SK-N-SH treated with all-trans-retinoic acid at 6 μM for 48 hours (cell line): ENCODE data around the gene METTL1.
A peak's percentile ranks its signal among the peaks of the same experiment; 100 is the strongest.

ENCODE experiments used
- ATAC-seq: fragments of 200-7000 bp; cut with Tn5 transposase; 3 replicates; pipeline ENCODE4 v1.9.1; 2020; ENCODE audit warnings: mild to moderate bottlenecking, moderate library complexity
- CREB5 ChIP-seq: fragments of 250-450 bp; sonication (Bioruptor Pico); IDR thresholded peaks from 2 replicates; pipeline ENCODE4 v1.5.1; 2020; ENCODE audit warnings: low read depth, mild to moderate bottlenecking, moderate library complexity
- CSDC2 ChIP-seq: fragments of 250-450 bp; sonication (Bioruptor Pico); IDR thresholded peaks from 2 replicates; pipeline ENCODE4 v1.5.0; 2020; ENCODE audit warnings: mild to moderate bottlenecking, moderate library complexity
- ESRRG ChIP-seq: fragments of 250-450 bp; sonication (Bioruptor Pico); IDR thresholded peaks from 2 replicates; pipeline ENCODE4 v1.6.1; 2021; ENCODE audit warnings: mild to moderate bottlenecking
- GLIS3 ChIP-seq: fragments of 250-450 bp; sonication (Bioruptor Pico); IDR thresholded peaks from 2 replicates; pipeline ENCODE4 v1.5.0; 2020; ENCODE audit warnings: mild to moderate bottlenecking, moderate library complexity
- ISL1 ChIP-seq: fragments of 250-450 bp; sonication (Bioruptor Pico); IDR thresholded peaks from 2 replicates; pipeline ENCODE4 v2.1.2; 2022; ENCODE audit warnings: mild to moderate bottlenecking, moderate library complexity
- OSR1 ChIP-seq: fragments of 250-450 bp; sonication (Bioruptor Pico); IDR thresholded peaks from 2 replicates; pipeline ENCODE4 v1.8.0; 2022; ENCODE audit warnings: moderate library complexity, mild to moderate bottlenecking, inconsistent platforms
- POU6F1 ChIP-seq: fragments of 250-450 bp; sonication (Bioruptor Pico); IDR thresholded peaks from 2 replicates; pipeline ENCODE4 v1.8.0; 2021; ENCODE audit warnings: low read depth, mild to moderate bottlenecking, moderate library complexity, borderline replicate concordance
- PPARA ChIP-seq: fragments of 250-450 bp; sonication (Bioruptor Pico); IDR thresholded peaks from 2 replicates; pipeline ENCODE4 v1.5.0; 2020; ENCODE audit warnings: mild to moderate bottlenecking, borderline replicate concordance
- RARB ChIP-seq: fragments of 250-450 bp; sonication (Bioruptor Pico); IDR thresholded peaks from 2 replicates; pipeline ENCODE4 v1.8.0; 2021; ENCODE audit warnings: mild to moderate bottlenecking, moderate library complexity
- SNAI2 ChIP-seq: fragments of 250-450 bp; sonication (Bioruptor Pico); IDR thresholded peaks from 2 replicates; pipeline ENCODE4 v1.5.0; 2020; ENCODE audit warnings: mild to moderate bottlenecking, moderate library complexity
- TCF4 ChIP-seq: fragments of 250-450 bp; sonication (Bioruptor Pico); IDR thresholded peaks from 2 replicates; pipeline ENCODE4 v1.8.0; 2021; ENCODE audit warnings: mild to moderate bottlenecking, moderate library complexity, borderline replicate concordance
- TOX ChIP-seq: fragments of 250-450 bp; sonication (Bioruptor Pico); IDR thresholded peaks from 2 replicates; pipeline ENCODE4 v1.8.0; 2021; ENCODE audit warnings: mild to moderate bottlenecking, moderate library complexity, borderline replicate concordance
- TSHZ2 ChIP-seq: fragments of 250-450 bp; sonication (Bioruptor Pico); IDR thresholded peaks from 2 replicates; pipeline ENCODE4 v1.5.0; 2020; ENCODE audit warnings: mild to moderate bottlenecking, moderate library complexity
- ZFP3 ChIP-seq: fragments of 250-450 bp; sonication (Bioruptor Pico); IDR thresholded peaks from 2 replicates; pipeline ENCODE4 v1.5.0; 2020; ENCODE audit warnings: mild to moderate bottlenecking, moderate library complexity
- ZFP30 ChIP-seq: fragments of 450-650 bp; formaldehyde crosslinking; IDR thresholded peaks from 2 replicates; pipeline ENCODE4 v1.5.0; 2022; ENCODE audit warnings: mild to moderate bottlenecking, moderate library complexity
- ZNF565 ChIP-seq: fragments of 450-650 bp; formaldehyde crosslinking; conservative IDR thresholded peaks from 2 replicates; pipeline ENCODE4 v1.5.0; 2020; ENCODE audit warnings: low read depth, mild to moderate bottlenecking, moderate library complexity
- ZNF8 ChIP-seq: fragments of 450-650 bp; formaldehyde crosslinking; IDR thresholded peaks from 2 replicates; pipeline ENCODE4 v1.5.0; 2020; ENCODE audit warnings: mild to moderate bottlenecking, moderate library complexity
- TF ChIP-seq, protein P1 (sequence below): fragments of 250-450 bp; sonication (Bioruptor Pico); IDR thresholded peaks from 2 replicates; pipeline ENCODE4 v1.8.0; 2020; ENCODE audit warnings: mild to moderate bottlenecking, moderate library complexity, borderline replicate concordance

Gene METTL1

DNA sequence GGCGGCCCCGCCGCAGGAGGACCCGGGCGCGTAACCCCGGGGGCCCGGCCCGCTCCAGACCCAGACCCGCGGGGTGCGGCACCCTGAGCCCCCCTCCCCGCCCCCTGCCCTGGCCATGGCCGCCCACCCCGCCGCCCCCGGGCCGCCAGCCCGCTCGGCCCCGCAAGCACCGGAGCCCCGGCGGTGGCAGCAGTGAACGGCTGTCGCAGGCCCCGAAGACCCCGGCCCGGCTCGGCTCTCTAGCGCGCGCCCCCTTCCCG lies 16.8 kb downstream of the METTL1 start:
- no peak for ATAC-seq
- TF ChIP-seq PPARA (CRISPR knock-in tag) (no peak), ZFP30 (CRISPR knock-in tag) (no peak), ZNF8 (CRISPR knock-in tag) (no peak), CSDC2 (CRISPR knock-in tag) (no peak), ZNF565 (no peak), POU6F1 (no peak), OSR1 (CRISPR knock-in tag) (no peak), ESRRG (CRISPR knock-in tag) (no peak), GLIS3 (CRISPR knock-in tag) (no peak), TSHZ2 (CRISPR knock-in tag) (no peak), ZFP3 (no peak), TCF4 (CRISPR knock-in tag) (no peak), TOX (CRISPR knock-in tag) (no peak), CREB5 (CRISPR knock-in tag) (no peak), ISL1 (CRISPR knock-in tag) (no peak), SNAI2 (no peak), RARB (CRISPR knock-in tag) (no peak)
- TF ChIP-seq, protein P1, sequence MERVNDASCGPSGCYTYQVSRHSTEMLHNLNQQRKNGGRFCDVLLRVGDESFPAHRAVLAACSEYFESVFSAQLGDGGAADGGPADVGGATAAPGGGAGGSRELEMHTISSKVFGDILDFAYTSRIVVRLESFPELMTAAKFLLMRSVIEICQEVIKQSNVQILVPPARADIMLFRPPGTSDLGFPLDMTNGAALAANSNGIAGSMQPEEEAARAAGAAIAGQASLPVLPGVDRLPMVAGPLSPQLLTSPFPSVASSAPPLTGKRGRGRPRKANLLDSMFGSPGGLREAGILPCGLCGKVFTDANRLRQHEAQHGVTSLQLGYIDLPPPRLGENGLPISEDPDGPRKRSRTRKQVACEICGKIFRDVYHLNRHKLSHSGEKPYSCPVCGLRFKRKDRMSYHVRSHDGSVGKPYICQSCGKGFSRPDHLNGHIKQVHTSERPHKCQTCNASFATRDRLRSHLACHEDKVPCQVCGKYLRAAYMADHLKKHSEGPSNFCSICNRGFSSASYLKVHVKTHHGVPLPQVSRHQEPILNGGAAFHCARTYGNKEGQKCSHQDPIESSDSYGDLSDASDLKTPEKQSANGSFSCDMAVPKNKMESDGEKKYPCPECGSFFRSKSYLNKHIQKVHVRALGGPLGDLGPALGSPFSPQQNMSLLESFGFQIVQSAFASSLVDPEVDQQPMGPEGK (CRISPR knock-in tag) = no peak

DNA sequence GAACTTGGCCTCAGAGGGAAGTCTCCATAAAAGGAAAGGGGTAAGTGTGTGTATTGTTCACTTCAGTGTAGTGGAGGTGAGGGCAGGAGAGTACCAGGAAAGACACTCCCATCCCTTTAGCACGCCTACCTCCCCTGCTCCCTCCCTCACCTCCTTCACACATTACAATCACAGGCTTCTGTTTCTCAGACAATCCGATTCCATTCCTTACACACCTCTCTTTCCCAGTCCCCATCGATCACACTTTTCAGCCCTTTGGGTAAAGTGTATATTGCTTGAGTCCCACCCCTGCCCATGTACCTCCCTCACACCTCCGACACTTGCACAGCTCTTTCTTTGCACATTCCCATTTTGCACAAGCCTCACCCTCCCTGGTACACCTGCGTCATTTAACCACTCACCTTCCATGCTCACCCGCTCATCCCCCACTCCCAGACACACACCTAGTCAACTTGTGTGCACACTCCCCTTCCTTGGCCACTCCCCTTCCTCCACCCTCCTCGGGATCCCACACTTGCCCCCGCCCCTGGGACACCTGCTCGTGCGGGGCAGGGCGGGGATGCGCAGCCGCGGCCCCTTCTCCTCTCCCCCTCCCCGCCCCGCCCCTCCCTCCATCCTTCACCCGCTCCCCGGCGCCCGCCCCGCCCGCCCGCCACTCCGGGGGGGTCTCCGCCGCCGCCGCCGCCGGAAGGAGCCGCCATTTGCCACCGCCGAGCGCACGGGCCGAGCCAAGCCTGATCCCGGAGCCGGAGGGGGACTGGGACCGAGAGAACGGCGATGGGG lies 17.3 kb downstream of the METTL1 start, which contains the start of gene MARCHF9:
Gene MARCHF9, plus strand, starts transcription at position 693 of the 783 bp plus-strand sequence. CDS start 426 bp downstream, outside the sequence.
- peak; percentile 16 for ATAC-seq
- TF ChIP-seq SNAI2 (0 out of 2 replicates have a peak, but pooled peaks have one; percentile 15), TOX (CRISPR knock-in tag) (no peak)
- TF ChIP-seq, all 23 proteins: peak for 1

DNA sequence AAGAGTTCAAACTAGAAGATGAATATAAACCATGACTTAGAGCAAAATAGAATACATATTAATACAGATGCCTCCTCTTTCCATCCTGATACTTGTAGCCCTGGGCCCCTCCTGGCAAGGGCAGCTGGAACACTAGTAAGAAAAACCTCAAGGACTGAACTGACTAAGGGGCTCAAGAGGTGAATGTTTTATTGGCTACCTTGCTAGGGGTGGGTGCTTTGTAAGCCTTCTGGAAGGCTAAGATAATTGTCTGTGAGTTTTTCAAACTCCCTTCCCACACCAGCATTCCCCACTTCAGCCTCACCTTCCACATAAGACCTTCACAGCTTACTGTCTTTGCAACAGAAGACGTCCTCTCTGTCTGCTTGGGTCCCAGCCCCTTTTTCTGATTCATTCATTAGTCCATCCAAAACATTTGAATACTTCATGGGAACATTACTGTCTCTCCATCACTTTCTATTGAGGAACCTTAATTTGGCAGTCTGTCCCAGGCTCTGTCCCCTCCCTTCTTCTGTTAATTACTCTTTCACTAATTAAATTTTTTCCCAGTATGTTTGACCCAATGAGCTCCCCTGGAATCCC lies 18.1 kb downstream of the METTL1 start:
- ATAC-seq = no peak
- TF ChIP-seq ZFP30 (CRISPR knock-in tag) (no peak), OSR1 (CRISPR knock-in tag) (no peak), CSDC2 (CRISPR knock-in tag) (no peak), ZNF565 (no peak), TOX (CRISPR knock-in tag) (no peak), CREB5 (CRISPR knock-in tag) (no peak), POU6F1 (no peak), TCF4 (CRISPR knock-in tag) (no peak), TSHZ2 (CRISPR knock-in tag) (no peak), PPARA (CRISPR knock-in tag) (no peak), SNAI2 (no peak), ISL1 (CRISPR knock-in tag) (no peak), ZFP3 (no peak)
- TF ChIP-seq, protein P1 (CRISPR knock-in tag) = no peak
